Measurements from ENCODE around the gene SKIC8.

SKIC8 gene

DNA sequence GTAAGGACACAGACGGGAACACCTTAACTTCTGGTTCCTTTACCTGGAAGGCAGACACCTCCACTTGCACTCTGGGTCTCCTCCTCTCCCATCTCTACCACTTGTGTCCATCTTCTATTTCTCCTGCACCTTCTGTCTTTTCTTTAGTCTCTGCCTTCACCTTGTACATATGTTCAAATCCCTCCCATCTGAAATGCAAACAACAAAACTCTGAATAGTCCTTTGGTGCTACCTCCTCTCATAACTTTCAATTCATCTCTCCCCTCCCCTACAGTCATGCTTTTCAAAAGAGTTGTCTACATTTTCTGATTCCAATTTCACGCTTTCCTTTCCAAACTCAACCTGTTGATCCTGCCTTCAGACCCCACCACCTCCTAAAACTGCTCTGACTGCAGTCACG, 35.4 kb upstream of the SKIC8 start:
- TF ChIP-seq, protein P1, sequence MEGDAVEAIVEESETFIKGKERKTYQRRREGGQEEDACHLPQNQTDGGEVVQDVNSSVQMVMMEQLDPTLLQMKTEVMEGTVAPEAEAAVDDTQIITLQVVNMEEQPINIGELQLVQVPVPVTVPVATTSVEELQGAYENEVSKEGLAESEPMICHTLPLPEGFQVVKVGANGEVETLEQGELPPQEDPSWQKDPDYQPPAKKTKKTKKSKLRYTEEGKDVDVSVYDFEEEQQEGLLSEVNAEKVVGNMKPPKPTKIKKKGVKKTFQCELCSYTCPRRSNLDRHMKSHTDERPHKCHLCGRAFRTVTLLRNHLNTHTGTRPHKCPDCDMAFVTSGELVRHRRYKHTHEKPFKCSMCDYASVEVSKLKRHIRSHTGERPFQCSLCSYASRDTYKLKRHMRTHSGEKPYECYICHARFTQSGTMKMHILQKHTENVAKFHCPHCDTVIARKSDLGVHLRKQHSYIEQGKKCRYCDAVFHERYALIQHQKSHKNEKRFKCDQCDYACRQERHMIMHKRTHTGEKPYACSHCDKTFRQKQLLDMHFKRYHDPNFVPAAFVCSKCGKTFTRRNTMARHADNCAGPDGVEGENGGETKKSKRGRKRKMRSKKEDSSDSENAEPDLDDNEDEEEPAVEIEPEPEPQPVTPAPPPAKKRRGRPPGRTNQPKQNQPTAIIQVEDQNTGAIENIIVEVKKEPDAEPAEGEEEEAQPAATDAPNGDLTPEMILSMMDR (IDR thresholded peaks at IDR 0.05; ENCODE audit: insufficient read depth, low read length, poor library complexity, severe bottlenecking) = no peak
- H3K36me3 ChIP-seq (ENCODE audit: control insufficient read depth, insufficient read depth, low read length) = no peaks in the 10 kb centered on the region
- no peak overlapping the region for H3K4me3 ChIP-seq (replicated peaks; ENCODE audit: low read depth, low read length)
- peaks cover 2% of the 10 kb centered on the region; the same call in 1 of the 2 replicates for H3K27me3 ChIP-seq (replicated peaks; ENCODE audit: control insufficient read depth, insufficient read depth, low read length)
- no peak for DNase-seq (ENCODE audit: extremely low read depth, insufficient read length)

DNA sequence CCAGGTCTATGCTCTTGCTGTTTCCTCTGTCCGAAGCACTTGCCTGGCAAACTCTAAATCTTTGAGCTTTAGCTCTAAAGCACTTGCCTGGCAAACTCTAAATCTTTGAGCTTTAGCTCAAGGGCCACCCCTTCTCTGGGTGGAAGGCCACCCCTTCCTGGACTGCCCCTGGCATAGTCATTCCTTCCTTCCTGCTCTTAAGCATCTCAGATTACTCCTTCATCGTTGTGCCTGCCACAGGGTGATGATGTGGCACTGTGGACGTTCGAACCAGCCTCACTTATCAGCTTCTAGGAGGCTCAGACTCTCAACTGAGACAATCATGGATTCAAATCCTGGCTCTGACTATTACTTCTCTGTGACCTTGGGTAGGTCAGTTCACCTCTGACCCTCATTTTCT, 30.2 kb upstream of the SKIC8 start:
- TF ChIP-seq, protein P1 (IDR thresholded peaks at IDR 0.05; ENCODE audit: insufficient read depth, low read length, poor library complexity, severe bottlenecking) = no peak
- DNase-seq (ENCODE audit: extremely low read depth, insufficient read length) = no peak
- Histone ChIP-seq H3K36me3 (ENCODE audit: control insufficient read depth, insufficient read depth, low read length) (no peaks in the 10 kb centered on the region), H3K4me3 (replicated peaks; ENCODE audit: low read depth, low read length) (no peak overlapping the region), H3K27me3 (replicated peaks; ENCODE audit: control insufficient read depth, insufficient read depth, low read length) (no peaks in the 10 kb centered on the region)

DNA sequence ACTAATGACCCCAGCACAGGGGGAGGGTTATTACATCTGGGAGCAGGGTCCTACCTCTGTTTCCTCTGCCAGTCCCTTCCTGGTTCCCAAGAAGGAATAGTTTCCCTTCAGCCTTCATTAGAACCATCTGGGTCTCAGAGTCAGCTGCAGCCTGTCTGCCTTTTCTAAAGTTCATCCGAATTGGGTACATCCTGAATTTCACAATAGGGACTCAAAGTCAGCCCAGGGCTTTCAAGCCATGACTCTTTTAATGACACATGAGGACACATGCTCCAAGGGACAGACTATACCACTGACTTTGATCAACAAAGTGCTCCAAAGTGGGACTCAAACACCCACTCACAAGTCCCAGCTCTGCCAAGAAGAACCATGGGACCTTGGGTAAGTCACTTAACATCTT, 28.1 kb upstream of the SKIC8 start:
- DNase-seq (ENCODE audit: extremely low read depth, insufficient read length) = no peak
- Histone ChIP-seq H3K27me3 (replicated peaks; ENCODE audit: control insufficient read depth, insufficient read depth, low read length) (no peaks in the 10 kb centered on the region), H3K4me3 (replicated peaks; ENCODE audit: low read depth, low read length) (no peak overlapping the region), H3K36me3 (ENCODE audit: control insufficient read depth, insufficient read depth, low read length) (no peaks in the 10 kb centered on the region)
- TF ChIP-seq, protein P1 (IDR thresholded peaks at IDR 0.05; ENCODE audit: insufficient read depth, low read length, poor library complexity, severe bottlenecking) = no peak

DNA sequence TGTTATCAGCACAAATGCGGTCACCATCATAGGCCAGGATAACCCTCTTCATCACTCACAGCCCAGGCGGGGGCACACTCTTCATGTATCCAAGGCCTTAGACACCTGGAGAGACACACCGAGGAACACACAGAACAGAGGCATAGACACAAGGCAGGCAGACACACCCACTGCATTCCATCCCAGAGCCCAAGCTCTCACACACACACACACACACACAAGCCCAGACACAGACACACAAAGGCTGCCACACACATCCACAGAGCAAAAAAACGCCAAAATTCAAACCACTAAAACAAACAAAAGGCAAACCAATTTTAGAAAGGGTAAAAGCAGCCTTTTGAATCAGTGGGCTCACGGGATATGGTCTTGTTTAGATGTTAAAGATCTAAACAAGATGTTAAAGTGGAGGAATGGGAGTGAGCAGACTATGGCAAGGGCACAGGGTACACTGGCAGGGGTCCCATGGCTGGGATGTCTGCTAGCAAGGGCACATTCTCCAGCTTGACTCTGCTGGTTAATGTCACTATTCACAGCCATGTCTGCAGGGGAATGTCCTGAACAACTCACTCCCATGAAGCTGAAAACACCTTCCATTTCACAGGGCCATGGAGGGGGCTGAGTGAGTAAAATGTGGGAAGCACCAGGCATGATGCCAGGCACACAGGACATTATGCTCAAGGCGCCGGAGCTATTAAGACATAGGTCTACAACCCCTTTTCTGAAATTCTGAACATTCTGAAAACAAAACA, 25.9 kb upstream of the SKIC8 start:
- no peaks in the 10 kb centered on the region for H3K27me3 ChIP-seq (replicated peaks; ENCODE audit: control insufficient read depth, insufficient read depth, low read length)
- DNase-seq (ENCODE audit: extremely low read depth, insufficient read length) = no peak
- TF ChIP-seq, protein P1 (IDR thresholded peaks at IDR 0.05; ENCODE audit: insufficient read depth, low read length, poor library complexity, severe bottlenecking) = no peak
- H3K36me3 ChIP-seq (ENCODE audit: control insufficient read depth, insufficient read depth, low read length) = no peaks in the 10 kb centered on the region
- no peak overlapping the region for H3K4me3 ChIP-seq (replicated peaks; ENCODE audit: low read depth, low read length)

DNA sequence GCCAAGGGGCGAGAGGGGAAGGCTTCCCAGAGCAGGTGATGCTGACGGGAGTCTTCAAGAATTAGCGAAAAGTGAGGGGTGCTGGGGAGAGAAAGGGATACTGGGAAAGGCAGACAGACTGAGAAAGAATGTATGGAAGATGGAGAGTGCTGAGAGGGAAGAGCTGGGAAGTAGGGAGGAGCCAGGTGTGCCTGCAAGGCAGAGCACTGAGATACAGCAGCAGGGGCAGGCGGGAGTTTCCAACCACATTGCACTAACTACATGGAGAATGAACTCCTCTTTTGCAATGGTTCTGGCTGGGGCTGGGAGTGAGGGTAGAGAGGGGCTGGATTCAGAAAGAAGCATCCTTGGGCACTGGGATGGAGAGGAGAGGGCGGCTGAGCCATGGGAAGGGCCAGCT, 24.7 kb upstream of the SKIC8 start:
- no peaks in the 10 kb centered on the region for H3K36me3 ChIP-seq (ENCODE audit: control insufficient read depth, insufficient read depth, low read length)
- no peak for DNase-seq (ENCODE audit: extremely low read depth, insufficient read length)
- no peaks in the 10 kb centered on the region for H3K27me3 ChIP-seq (replicated peaks; ENCODE audit: control insufficient read depth, insufficient read depth, low read length)
- TF ChIP-seq, protein P1 (IDR thresholded peaks at IDR 0.05; ENCODE audit: insufficient read depth, low read length, poor library complexity, severe bottlenecking) = no peak
- H3K4me3 ChIP-seq (replicated peaks; ENCODE audit: low read depth, low read length) = no peak overlapping the region

DNA sequence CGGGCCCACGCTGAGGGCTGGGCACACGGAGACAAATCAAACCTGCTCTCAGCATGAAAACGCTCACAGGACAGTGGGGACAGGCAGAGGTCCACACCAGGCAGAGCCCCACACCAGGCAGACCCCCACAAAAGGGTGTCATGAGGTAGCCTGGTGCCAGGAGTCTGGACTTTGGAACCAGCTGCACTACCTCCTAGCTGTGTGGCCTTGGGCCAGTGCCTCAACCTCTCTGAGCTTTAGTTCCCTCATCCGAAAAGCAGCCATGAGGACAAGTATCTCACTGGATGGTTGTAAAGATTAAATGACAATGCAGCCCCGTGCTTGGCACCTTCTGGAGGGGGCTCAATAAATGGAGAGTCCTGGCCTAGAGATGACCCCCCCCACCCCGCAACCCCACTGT, 24.3 kb upstream of the SKIC8 start:
- no peaks in the 10 kb centered on the region for H3K27me3 ChIP-seq (replicated peaks; ENCODE audit: control insufficient read depth, insufficient read depth, low read length)
- no peaks in the 10 kb centered on the region for H3K36me3 ChIP-seq (ENCODE audit: control insufficient read depth, insufficient read depth, low read length)
- H3K4me3 ChIP-seq (replicated peaks; ENCODE audit: low read depth, low read length) = no peak overlapping the region
- no peak for DNase-seq (ENCODE audit: extremely low read depth, insufficient read length)
- TF ChIP-seq, protein P1 (IDR thresholded peaks at IDR 0.05; ENCODE audit: insufficient read depth, low read length, poor library complexity, severe bottlenecking) = no peak
